GM12878 (cell line): ENCODE data around the gene GLB1L3. TPM values are rescaled to one million over a fixed set of nuclear protein-coding genes. Genes with fewer than 3 reads are reported as not detected.

Experiments used
- ATAC-seq: fragments of 200-7000 bp; cut with Tn5 transposase; 3 replicates; pipeline ENCODE4 v1.9.1; 2020; ENCODE audit warnings: mild to moderate bottlenecking, moderate library complexity
- BruUV-seq: library from RNA; stranded (reverse); fragments of 400-500 nt; replicated peaks from 2 replicates; lab custom pipeline; 2021; lab: Mats Ljungman, UMichigan
- CTCF ChIA-PET: fragments of 300-600 bp; sonication (Branson Sonifier 250); formaldehyde crosslinking; extraction: SDS; loops from one replicate; lab custom pipeline; 2021; ENCODE audit warnings: inconsistent platforms; lab: Yijun Ruan, JAX
- POLR2A ChIA-PET: fragments of 350-600 bp; formaldehyde crosslinking; extraction: SDS; loops from one replicate; lab custom pipeline; 2021; ENCODE audit warnings: inconsistent platforms; lab: Charles Lee
- RAD21 ChIA-PET: fragments of 300-600 bp; sonication (Branson Sonifier 250); formaldehyde crosslinking; loops from one replicate; lab custom pipeline; 2023; ENCODE audit warnings: antibody characterized with exemption; ENCODE audit not compliant: unreplicated experiment; lab: Charles Lee
- SMC1A ChIA-PET: fragments of 300-600 bp; sonication (Branson Sonifier 250); formaldehyde crosslinking; loops from one replicate; lab custom pipeline; 2023; ENCODE audit not compliant: unreplicated experiment, uncharacterized antibody; lab: Charles Lee
- DNase-seq: peaks from one replicate; pipeline ENCODE4 v3.0.0-alpha.2; 2011; ENCODE audit warnings: low read depth, low spot score
- FAIRE-seq: peaks from 3 replicates; lab custom pipeline; 2011; peaks lifted over from hg19 to GRCh38; lab: Jason Lieb, UNC
- H2AFZ ChIP-seq: 2 replicates; pipeline ENCODE4 v1.6.0; 2011; ENCODE audit warnings: low read depth, low read length, control low read depth; ENCODE audit not compliant: control insufficient read depth
- H3K27ac ChIP-seq: 2 replicates; pipeline ENCODE4 v1.5.1; 2011; ENCODE audit warnings: control low read depth; ENCODE audit not compliant: control insufficient read depth, insufficient read depth
- H3K27me3 ChIP-seq, 2 experiments: replicated peaks in 1 of 2; 2 replicates each; pipeline versions ENCODE4 v1.6.0 to v1.6.1; 2011; ENCODE audit warnings: low read length in 1 of 2; ENCODE audit not compliant: control insufficient read depth in 2 of 2, insufficient read depth in 2 of 2
- H3K36me3 ChIP-seq, 2 experiments: 2 replicates each; pipeline ENCODE4 v1.5.1; 2011; ENCODE audit warnings: low read length in 1 of 2; ENCODE audit not compliant: control insufficient read depth in 2 of 2, insufficient read depth in 2 of 2
- H3K4me1 ChIP-seq: 2 replicates; pipeline ENCODE4 v1.6.1; 2011; ENCODE audit warnings: mild to moderate bottlenecking, low read length, moderate library complexity, mixed read lengths; ENCODE audit not compliant: control insufficient read depth, insufficient read depth
- H3K4me2 ChIP-seq: 2 replicates; pipeline ENCODE4 v1.6.0; 2011; ENCODE audit warnings: control low read depth; ENCODE audit not compliant: control insufficient read depth, insufficient read depth
- H3K4me3 ChIP-seq: fragments of 200-600 bp; sonication (generic); 2 replicates; pipeline ENCODE4 v1.5.1; 2016
- H3K79me2 ChIP-seq: 2 replicates; pipeline ENCODE4 v1.6.0; 2011; ENCODE audit warnings: low read length; ENCODE audit not compliant: control insufficient read depth, insufficient read depth
- H3K9ac ChIP-seq: 2 replicates; pipeline ENCODE4 v1.8.0; 2011; ENCODE audit warnings: low read length, control low read depth, mixed read lengths; ENCODE audit not compliant: control insufficient read depth, insufficient read depth
- H3K9me3 ChIP-seq: replicated peaks from 3 replicates; pipeline ENCODE4 v1.5.1; 2011; ENCODE audit warnings: mild to moderate bottlenecking, low read length; ENCODE audit not compliant: control insufficient read depth, insufficient read depth
- H4K20me1 ChIP-seq: 2 replicates; pipeline ENCODE4 v1.6.0; 2011; ENCODE audit not compliant: control insufficient read depth, insufficient read depth
- ATF3 ChIP-seq: IDR thresholded peaks from 2 replicates; pipeline ENCODE4 v1.6.1; 2011; ENCODE audit warnings: low read depth, mild to moderate bottlenecking, low read length, moderate library complexity, borderline replicate concordance; ENCODE audit errors: extremely low read depth
- BHLHE40 ChIP-seq, 2 experiments: fragments of 450-650 bp in 1 of 2; IDR thresholded peaks; 2 replicates each; pipeline ENCODE4 v1.6.1; 2011 to 2017; ENCODE audit warnings: low read depth in 2 of 2, borderline replicate concordance in 1 of 2, improper control_type of control experiment in 1 of 2, low read length in 1 of 2, mild to moderate bottlenecking in 1 of 2
- CEBPB ChIP-seq, 2 experiments: fragments of 150-350 bp in 1 of 2; IDR thresholded peaks; 2 replicates each; pipeline ENCODE4 v1.6.1; 2012 to 2014; ENCODE audit warnings: low read depth in 2 of 2, low read length in 2 of 2, borderline replicate concordance in 1 of 2, inconsistent platforms in 1 of 2
- CHD1 ChIP-seq: IDR thresholded peaks from 2 replicates; pipeline ENCODE4 v1.6.1; 2012; ENCODE audit warnings: low read depth, low read length, improper control_type of control experiment
- CREM ChIP-seq: IDR thresholded peaks from 2 replicates; pipeline ENCODE4 v1.6.1; 2014; ENCODE audit warnings: antibody characterized with exemption, low read depth
- DPF2 ChIP-seq: fragments of 450-650 bp; IDR thresholded peaks from 2 replicates; pipeline ENCODE4 v1.6.1; 2017; ENCODE audit warnings: mild to moderate bottlenecking
- MTA3 ChIP-seq: IDR thresholded peaks from 2 replicates; pipeline ENCODE4 v1.6.1; 2012; ENCODE audit warnings: low read length, inconsistent platforms, borderline replicate concordance
- NFYB ChIP-seq: IDR thresholded peaks from 2 replicates; pipeline ENCODE4 v1.6.1; 2011; ENCODE audit warnings: low read depth, mild to moderate bottlenecking, low read length, improper control_type of control experiment, moderate library complexity; ENCODE audit not compliant: insufficient read depth
- NR2C1 ChIP-seq: fragments of 450-650 bp; IDR thresholded peaks from 2 replicates; pipeline ENCODE4 v1.6.1; 2017; ENCODE audit warnings: antibody characterized with exemption, mild to moderate bottlenecking, moderate library complexity
- PAX8 ChIP-seq: fragments of 450-650 bp; IDR thresholded peaks from 2 replicates; pipeline ENCODE4 v1.6.1; 2017; ENCODE audit warnings: mild to moderate bottlenecking, moderate library complexity
- POLR2A ChIP-seq: IDR thresholded peaks from 2 replicates; pipeline ENCODE4 v1.6.1; 2011; ENCODE audit warnings: low read depth, mild to moderate bottlenecking, low read length
- RCOR1 ChIP-seq: conservative IDR thresholded peaks from 2 replicates; pipeline ENCODE4 v1.6.1; 2012; ENCODE audit warnings: low read depth, low read length, improper control_type of control experiment
- SIN3A ChIP-seq: IDR thresholded peaks from 2 replicates; pipeline ENCODE4 v1.6.1; 2012; ENCODE audit warnings: low read depth, low read length, improper control_type of control experiment
- SKIL ChIP-seq: fragments of 450-650 bp; IDR thresholded peaks from 2 replicates; pipeline ENCODE4 v1.6.1; 2017; ENCODE audit warnings: mild to moderate bottlenecking, low read depth, inconsistent platforms; ENCODE audit not compliant: poor library complexity, severe bottlenecking
- TBL1XR1 ChIP-seq: IDR thresholded peaks from 2 replicates; pipeline ENCODE4 v1.6.1; 2012; ENCODE audit warnings: low read depth, low read length, improper control_type of control experiment
- WGBS: methylation state at CpG from one replicate; pipeline ENCODE4 v1.1.6; 2016; ENCODE audit warnings: low lambda C conversion rate; ENCODE audit not compliant: insufficient replicate concordance, insufficient coverage; ENCODE audit errors: missing lambda C conversion rate; 5-methylcytosine and 5-hydroxymethylcytosine counted together
- in situ Hi-C: fragments of 300-500 bp; cut with MboI; formaldehyde crosslinking; loops from 9 replicates; pipeline ENCODE4 v1.14.3; 2018; ENCODE audit warnings: mixed read lengths
- intact Hi-C: fragments of 100-400 bp; cut with micrococcal nuclease; formaldehyde crosslinking; loops from one replicate; pipeline ENCODE4 v1.14.2; 2022; ENCODE audit not compliant: unreplicated experiment
- polyA plus RNA-seq, 11 experiments: library from polyadenylated mRNA; depleted of rRNA in 4 of 11; unstranded in 6 of 11; stranded (reverse) in 5 of 11; fragments of >200 nt; fragmentation: Nextera tagmentation in 4 of 11; fragmentation: Illumina TruSeq in 1 of 11; extraction: Ambion mirVana in 4 of 11; extraction: Trizol in 1 of 11; gene quantifications; 1 replicate in 1 of 11; 2 replicates in 10 of 11; pipeline versions ENCODE4 v1.2.1 to v1.2.3, GENCODE V29; 2011 to 2016; ENCODE audit warnings: inconsistent platforms in 2 of 11, missing spikeins in 2 of 11, low read depth in 1 of 11
- total RNA-seq, 4 experiments: library from RNA; depleted of rRNA in 3 of 4; stranded (reverse); fragments of >200 nt in 3 of 4; fragmentation: Illumina TruSeq in 1 of 4; extraction: Trizol in 1 of 4; gene quantifications; 2 replicates each; pipeline versions ENCODE4 v1.2.1 to v1.2.3, GENCODE V29; 2013 to 2021

Gene GLB1L3
- total and polyA plus RNA-seq, 10 of the 15 experiments (the other 5 are each of a cell fraction or from before 2014, with no cell fraction given): 0.53 to 2.9 (median 1.9) TPM; not detected in 1

GRCh38 chr11:134289789-134290188 is 13.6 kb downstream of the GLB1L3 start:
- Histone ChIP-seq H3K27me3 (peaks cover 0 to 2% of the 10 kb centered on the region in 2 experiments; a peak in 1 of 4 replicates), H3K9me3 (no peaks in the 10 kb centered on the region), H3K4me2 (no peak overlapping the region), H3K9ac (no peak overlapping the region), H3K79me2 (no peaks in the 10 kb centered on the region), H4K20me1 (no peaks in the 10 kb centered on the region), H3K4me1 (no peaks in the 10 kb centered on the region), H3K27ac (no peak overlapping the region), H3K4me3 (no peak overlapping the region), H3K36me3 (no peaks in the 10 kb centered on the region), H2AFZ (no peak overlapping the region)
- in situ Hi-C loops (no loop called here), intact Hi-C loops (no loop called here)
- BruUV-seq: no TSS peak
- ChIA-PET RAD21 (no interaction called here), SMC1A (no interaction called here), CTCF (no interaction called here), POLR2A (no interaction called here)
- FAIRE-seq (no peak), DNase-seq (no peak), ATAC-seq (no peak)
- 63% methylated on average over 11 of the region's 12 CpGs for WGBS
- TF ChIP-seq CEBPB (IDR thresholded peaks at IDR 0.05; ENCODE audit: borderline replicate concordance in 1 of 2, low read depth in 2 of 2, low read length in 2 of 2) (no peak), CREM (no peak), PAX8 (no peak)

- Histone ChIP-seq H3K36me3 (no peaks in the 10 kb centered on the region), H3K4me2 (no peak overlapping the region), H3K9ac (no peak overlapping the region), H3K27ac (no peak overlapping the region), H3K4me1 (no peaks in the 10 kb centered on the region), H4K20me1 (no peaks in the 10 kb centered on the region), H3K79me2 (no peaks in the 10 kb centered on the region), H2AFZ (no peak overlapping the region), H3K4me3 (no peak overlapping the region), H3K9me3 (no peaks in the 10 kb centered on the region), H3K27me3 (peaks cover 0 to 2% of the 10 kb centered on the region in 2 experiments; a peak in 1 of 4 replicates)
- intact Hi-C loops: no loop called here
- WGBS: 27% methylated on average over 7 of the region's 7 CpGs
- RAD21 ChIA-PET: no interaction called here
- SMC1A ChIA-PET: no interaction called here
- no TSS peak for BruUV-seq
- no peak for ATAC-seq
- in situ Hi-C loops: no loop called here
- DNase-seq: no peak
- CTCF ChIA-PET: interaction anchor here (0.5 kb wide), 1 partner anchor 79 kb away, joined by 3 read pairs; no protein-coding TSS in a partner anchor
- FAIRE-seq: no peak
- POLR2A ChIA-PET: no interaction called here
- TF ChIP-seq ATF3: no peak
- TF ChIP-seq NR2C1: no peak
- no peak for TF ChIP-seq SKIL
- TF ChIP-seq DPF2: no peak
- TF ChIP-seq TBL1XR1: no peak
- no peak for TF ChIP-seq MTA3
- no peak for TF ChIP-seq RCOR1
- no peak for TF ChIP-seq CHD1
- TF ChIP-seq BHLHE40 (IDR thresholded peaks at IDR 0.05; ENCODE audit: borderline replicate concordance in 1 of 2, low read depth in 2 of 2, low read length in 1 of 2): no peak
- no peak for TF ChIP-seq NFYB
- no peak for TF ChIP-seq POLR2A
- TF ChIP-seq SIN3A: no peak
Measured at GRCh38 chr11:134290646-134291045, 14.5 kb downstream of the GLB1L3 start.
